Ascending aorta (tissue), 2 donors: Measurements from ENCODE around the gene SYNPO. TPM values are rescaled to one million over a fixed set of nuclear protein-coding genes. Genes with fewer than 3 reads are reported as not detected.

ENCODE experiments used
- DNase-seq, 2 donors: peaks; one replicate each; pipeline ENCODE4 v3.0.0-alpha.2; 2019; ENCODE audit warnings: low spot score in 2 of 2
- H3K27ac ChIP-seq, 2 donors: fragments of 200-600 bp; sonication (generic); one replicate each; pipeline ENCODE4 v1.5.1; 2016 to 2017; ENCODE audit warnings: mild to moderate bottlenecking in 1 of 2
- H3K27me3 ChIP-seq: fragments of 200-600 bp; sonication (generic); one replicate; pipeline ENCODE4 v1.5.1; 2017
- H3K36me3 ChIP-seq, 2 donors: fragments of 200-600 bp; sonication (generic); one replicate each; pipeline ENCODE4 v1.5.1; 2016
- H3K4me1 ChIP-seq, 2 donors: fragments of 200-600 bp; sonication (generic); one replicate each; pipeline ENCODE4 v1.5.1; 2016 to 2017; ENCODE audit warnings: mild to moderate bottlenecking in 1 of 2
- H3K4me3 ChIP-seq, 2 donors: fragments of 200-600 bp; sonication (generic); one replicate each; pipeline ENCODE4 v1.5.1; 2016 to 2017; ENCODE audit warnings: mild to moderate bottlenecking in 1 of 2
- H3K9me3 ChIP-seq, 2 donors: fragments of 200-600 bp; sonication (generic); one replicate each; pipeline ENCODE4 v1.5.1; 2016
- intact Hi-C: fragments of 100-400 bp; cut with DNase I; formaldehyde crosslinking; loops from one replicate; pipeline ENCODE4 v1.15.1; 2023
- total RNA-seq: library from RNA; depleted of rRNA; stranded (reverse); fragments of >200 nt; gene quantifications from one replicate; pipeline ENCODE4 v1.1.0, GENCODE V29; 2016
- TF ChIP-seq, protein P1 (sequence below), 3 experiments: fragments of 200-600 bp in 2 of 3; fragments of 450-650 bp in 1 of 3; sonication (generic) in 2 of 3; IDR thresholded peaks; one replicate each; pipeline ENCODE4 v1.5.1; 2016 to 2019; ENCODE audit warnings: antibody characterized with exemption in 3 of 3, mild to moderate bottlenecking in 1 of 3, moderate library complexity in 1 of 3

Gene SYNPO
- total RNA-seq, 1 donor from 2014 or later, result 128 TPM

- no peak overlapping the region for H3K4me3 ChIP-seq
- DNase-seq, result peak in 1 of 2 donors; percentile 37
- no peaks in the 10 kb centered on the region for H3K27me3 ChIP-seq
- no peaks in the 10 kb centered on the region for H3K9me3 ChIP-seq
- no peaks in the 10 kb centered on the region for H3K36me3 ChIP-seq
- H3K27ac ChIP-seq, result no peak overlapping the region
- intact Hi-C loops, result no loop called here
- H3K4me1 ChIP-seq, result peaks cover 9 to 16% of the 10 kb centered on the region in 2 donors
- TF ChIP-seq, protein P1, sequence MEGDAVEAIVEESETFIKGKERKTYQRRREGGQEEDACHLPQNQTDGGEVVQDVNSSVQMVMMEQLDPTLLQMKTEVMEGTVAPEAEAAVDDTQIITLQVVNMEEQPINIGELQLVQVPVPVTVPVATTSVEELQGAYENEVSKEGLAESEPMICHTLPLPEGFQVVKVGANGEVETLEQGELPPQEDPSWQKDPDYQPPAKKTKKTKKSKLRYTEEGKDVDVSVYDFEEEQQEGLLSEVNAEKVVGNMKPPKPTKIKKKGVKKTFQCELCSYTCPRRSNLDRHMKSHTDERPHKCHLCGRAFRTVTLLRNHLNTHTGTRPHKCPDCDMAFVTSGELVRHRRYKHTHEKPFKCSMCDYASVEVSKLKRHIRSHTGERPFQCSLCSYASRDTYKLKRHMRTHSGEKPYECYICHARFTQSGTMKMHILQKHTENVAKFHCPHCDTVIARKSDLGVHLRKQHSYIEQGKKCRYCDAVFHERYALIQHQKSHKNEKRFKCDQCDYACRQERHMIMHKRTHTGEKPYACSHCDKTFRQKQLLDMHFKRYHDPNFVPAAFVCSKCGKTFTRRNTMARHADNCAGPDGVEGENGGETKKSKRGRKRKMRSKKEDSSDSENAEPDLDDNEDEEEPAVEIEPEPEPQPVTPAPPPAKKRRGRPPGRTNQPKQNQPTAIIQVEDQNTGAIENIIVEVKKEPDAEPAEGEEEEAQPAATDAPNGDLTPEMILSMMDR (IDR thresholded peaks at IDR 0.05), result no peak
Measured at GRCh38 chr5:150662731-150663516, 22.5 kb downstream of the SYNPO start.

DNA sequence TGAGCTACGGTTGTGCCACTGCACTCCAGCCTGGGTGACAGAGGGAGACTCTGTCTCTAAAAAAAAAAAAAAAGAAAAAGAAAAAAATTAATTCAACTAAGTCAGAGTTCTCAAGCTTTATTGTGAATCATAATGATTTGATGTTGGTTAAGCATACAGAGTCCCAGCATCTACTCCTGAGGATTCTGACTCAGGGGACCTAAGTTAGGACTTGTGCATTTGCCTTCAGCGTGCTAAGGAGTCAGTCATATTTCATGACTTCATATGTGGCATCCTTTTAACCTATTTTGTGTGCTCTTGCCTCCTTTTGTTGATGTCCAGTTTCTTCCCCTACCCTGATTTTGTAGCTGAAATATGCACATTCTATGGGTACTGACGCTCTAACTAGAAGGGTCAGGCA is 23.5 kb downstream of the SYNPO start:
- no peaks in the 10 kb centered on the region for H3K9me3 ChIP-seq
- no peak for DNase-seq
- no peaks in the 10 kb centered on the region for H3K36me3 ChIP-seq
- H3K4me3 ChIP-seq, result no peak overlapping the region
- intact Hi-C loops, result no loop called here
- H3K27me3 ChIP-seq, result no peaks in the 10 kb centered on the region
- H3K4me1 ChIP-seq, result peaks cover 9 to 14% of the 10 kb centered on the region in 2 donors
- TF ChIP-seq, protein P1 (IDR thresholded peaks at IDR 0.05), result no peak
- no peak overlapping the region for H3K27ac ChIP-seq

- intact Hi-C loops, result no loop called here
- Histone ChIP-seq H3K36me3 (no peaks in the 10 kb centered on the region), H3K4me3 (no peak overlapping the region), H3K27me3 (no peaks in the 10 kb centered on the region), H3K9me3 (no peaks in the 10 kb centered on the region), H3K27ac (no peak overlapping the region), H3K4me1 (peaks cover 8 to 12% of the 10 kb centered on the region in 2 donors)
- no peak for DNase-seq
- TF ChIP-seq, protein P1 (IDR thresholded peaks at IDR 0.05), result no peak
Measured at GRCh38 chr5:150665044-150665443, 24.6 kb downstream of the SYNPO start.

GRCh38 chr5:150670275-150670947 is 30.0 kb downstream of the SYNPO start:
- TF ChIP-seq, protein P1 (IDR thresholded peaks at IDR 0.05), result no peak
- no peak overlapping the region for H3K4me3 ChIP-seq
- peaks cover 34 to 41% of the 10 kb centered on the region in 2 donors for H3K4me1 ChIP-seq
- H3K27ac ChIP-seq, result no peak overlapping the region
- H3K9me3 ChIP-seq, result no peaks in the 10 kb centered on the region
- DNase-seq, result no peak
- no peaks in the 10 kb centered on the region for H3K27me3 ChIP-seq
- intact Hi-C loops, result no loop called here
- H3K36me3 ChIP-seq, result no peaks in the 10 kb centered on the region

GRCh38 chr5:150670948-150671310 is 30.5 kb downstream of the SYNPO start:
- Histone ChIP-seq H3K9me3 (no peaks in the 10 kb centered on the region), H3K27ac (no peak overlapping the region), H3K36me3 (no peaks in the 10 kb centered on the region), H3K27me3 (no peaks in the 10 kb centered on the region), H3K4me1 (peaks cover 34 to 43% of the 10 kb centered on the region in 2 donors), H3K4me3 (no peak overlapping the region)
- intact Hi-C loops, result no loop called here
- TF ChIP-seq, protein P1 (IDR thresholded peaks at IDR 0.05), result no peak
- DNase-seq, result no peak
